Mammary epithelial cell (primary cell): ENCODE measurements around the gene ZSWIM8.

ENCODE experiments used
- CTCF ChIP-seq, 2 donors: IDR thresholded peaks in 1 of 2; conservative IDR thresholded peaks in 1 of 2; 2 replicates each; pipeline ENCODE4 v1.5.1; 2011 to 2012; ENCODE audit warnings: inconsistent platforms in 2 of 2, low read length in 2 of 2, mild to moderate bottlenecking in 2 of 2, control low read depth in 1 of 2, low read depth in 1 of 2; ENCODE audit not compliant: insufficient read depth in 1 of 2; ENCODE audit errors: extremely low read depth in 1 of 2
- EZH2 ChIP-seq: IDR thresholded peaks from 2 replicates; pipeline ENCODE4 v1.6.1; 2012; ENCODE audit warnings: low read length, inconsistent platforms, borderline replicate concordance

GRCh38 chr10:73828161-73828560, 42.8 kb downstream of the ZSWIM8 start:
- TF ChIP-seq CTCF (conservative IDR thresholded peaks at IDR 0.05 in 1 of 2, IDR thresholded peaks at IDR 0.05 in 1 of 2; ENCODE audit: extremely low read depth in 1 of 2, insufficient read depth in 1 of 2, low read depth in 1 of 2, low read length in 2 of 2) (no peak), EZH2 (no peak)
